ENCODE data around the gene TCHH.
"Not testable (repeated sequence)": the region's sequence is repeated elsewhere in the genome, so short reads cannot be mapped to it uniquely, and the experiment has no call there.

Gene TCHH

GRCh38 chr1:152112101-152112884 lies 3.0 kb downstream of the TCHH start:
- peak; percentile 28 for DNase-seq

- peak; percentile 43 for DNase-seq
These were observed 3.7 kb downstream of the TCHH start for GRCh38 chr1:152111515-152111968.

- peak; percentile 50 for DNase-seq
These were observed 4.3 kb downstream of the TCHH start for GRCh38 chr1:152110860-152111514.

GRCh38 chr1:152110365-152110859 lies 4.8 kb downstream of the TCHH start:
- peak; percentile 48 for DNase-seq

- DNase-seq: no peak
These were observed 5.3 kb downstream of the TCHH start for GRCh38 chr1:152109998-152110294.

- no peak for DNase-seq
These were observed 5.8 kb downstream of the TCHH start for GRCh38 chr1:152109231-152109997.

- DNase-seq: no peak
These were observed 6.4 kb downstream of the TCHH start for GRCh38 chr1:152108882-152109222.

- DNase-seq: no peak
These were observed 7.0 kb downstream of the TCHH start for GRCh38 chr1:152107984-152108881.

GRCh38 chr1:152107031-152107983 lies 7.9 kb downstream of the TCHH start:
- DNase-seq: no peak

- no peak for DNase-seq
These were observed 10.4 kb downstream of the TCHH start for GRCh38 chr1:152104854-152105253.

- no peak for DNase-seq
These were observed 18.3 kb downstream of the TCHH start for GRCh38 chr1:152096931-152097330.

GRCh38 chr1:152089014-152089674 lies 26.1 kb downstream of the TCHH start, which contains the start of gene TCHHL1:
TCHHL1 (minus strand) TSS chr1:152089064; CDS start chr1:152088143, 921 bp downstream.
- DNase-seq: no peak

GRCh38 chr1:152086760-152087159 lies 28.5 kb downstream of the TCHH start:
- DNase-seq: no peak

GRCh38 chr1:152084853-152085252 lies 30.4 kb downstream of the TCHH start:
- no peak for DNase-seq

- not testable (repeated sequence) for DNase-seq
These were observed 34.2 kb downstream of the TCHH start for GRCh38 chr1:152081026-152081425.

- not testable (repeated sequence) for DNase-seq
These were observed 34.8 kb downstream of the TCHH start for GRCh38 chr1:152080494-152080893.

GRCh38 chr1:152078831-152079441 lies 36.3 kb downstream of the TCHH start:
- no peak for DNase-seq

GRCh38 chr1:152072311-152072710 lies 42.9 kb downstream of the TCHH start:
- no peak for DNase-seq

- no peak for DNase-seq
These were observed 44.1 kb downstream of the TCHH start for GRCh38 chr1:152071123-152071522.

GRCh38 chr1:152067929-152068328 lies 47.3 kb downstream of the TCHH start:
- no peak for DNase-seq
